ENCODE data around the gene DZIP1. TPM values are rescaled to one million over a fixed set of nuclear protein-coding genes. Genes with fewer than 3 reads are reported as not detected.

The DZIP1 gene
- total and polyA plus RNA-seq, 2 donors (not counting 1 experiment from before 2014, with no cell fraction given) = not detected

DNA sequence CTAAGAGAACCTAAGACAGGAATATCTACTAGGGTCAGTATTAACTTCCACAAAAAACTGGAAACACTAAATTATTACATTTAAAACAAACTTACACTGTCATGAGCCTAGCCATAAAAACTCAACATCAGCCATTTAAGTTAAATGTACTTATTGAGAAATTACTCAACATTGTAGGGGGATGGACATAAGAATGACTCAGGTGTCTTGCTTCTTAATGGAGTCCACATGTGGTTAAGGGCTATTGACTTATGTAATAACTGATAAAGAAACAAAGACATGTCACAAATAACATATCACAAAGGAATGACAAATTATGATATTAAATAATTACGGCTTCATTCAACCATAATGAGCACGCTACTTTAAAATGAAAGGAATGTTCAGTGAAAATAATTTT is 55.8 kb downstream of the DZIP1 start:
- H3K27ac Mint-ChIP-seq = no peak overlapping the region
- WGBS (ENCODE audit: insufficient coverage) = no CpG with 5 or more reads among the region's 2 CpGs
- intact Hi-C loops (cut with micrococcal nuclease) = no loop called here
- H3K4me3 Mint-ChIP-seq = no peak overlapping the region
- POLR2A ChIA-PET = no interaction called here
- H3K9me3 Mint-ChIP-seq (ENCODE audit: insufficient read depth) = no peaks in the 10 kb centered on the region
- no peak overlapping the region for H2AFZ ChIP-seq (ENCODE audit: insufficient read depth, low read depth, low read length, poor library complexity, severe bottlenecking)
- no peaks in the 10 kb centered on the region for H3K79me2 ChIP-seq (ENCODE audit: control insufficient read depth, insufficient read depth, low read length)
- no peaks in the 10 kb centered on the region for H3K4me1 ChIP-seq (ENCODE audit: control insufficient read depth in 2 of 2, insufficient read depth in 2 of 2, low read length in 2 of 2)
- H3K27me3 ChIP-seq (replicated peaks in 1 of 4; ENCODE audit: control extremely low read depth in 1 of 4, control insufficient read depth in 3 of 4, insufficient read depth in 4 of 4, low read length in 3 of 4) = peaks cover 0 to 6% (median 2%) of the 10 kb centered on the region in 4 experiments
- no peak for ATAC-seq (ENCODE audit: low read depth)
- H3K36me3 ChIP-seq (replicated peaks in 1 of 2; ENCODE audit: control extremely low read depth in 1 of 2, control insufficient read depth in 1 of 2, extremely low read depth in 1 of 2, insufficient read depth in 2 of 2, low read length in 1 of 2) = no peaks in the 10 kb centered on the region
- H3K4me2 ChIP-seq (replicated peaks; ENCODE audit: low read depth, low read length, poor library complexity, severe bottlenecking) = no peak overlapping the region
- H3K27ac ChIP-seq (ENCODE audit: low read length in 2 of 2) = no peak overlapping the region
- peaks cover 14% of the 10 kb centered on the region for H3K27me3 Mint-ChIP-seq
- no peak for DNase-seq
- CTCF ChIA-PET = no interaction called here
- H3K4me1 Mint-ChIP-seq = no peaks in the 10 kb centered on the region
- no peaks in the 10 kb centered on the region for H3K9me3 ChIP-seq (ENCODE audit: control extremely low read depth in 1 of 3, control insufficient read depth in 2 of 3, insufficient read depth in 1 of 3, low read length in 2 of 3)
- H3K9ac ChIP-seq (ENCODE audit: low read length) = no peak overlapping the region
- no peak overlapping the region for H3K4me3 ChIP-seq (ENCODE audit: control extremely low read depth in 1 of 5, extremely low read depth in 1 of 5, insufficient read depth in 1 of 5, low read depth in 2 of 5, low read length in 4 of 5)
- TF ChIP-seq EZH2 (IDR thresholded peaks at IDR 0.05; ENCODE audit: borderline replicate concordance, insufficient read depth, low read depth, low read length, poor library complexity, severe bottlenecking) = no peak
- TF ChIP-seq, protein P1, sequence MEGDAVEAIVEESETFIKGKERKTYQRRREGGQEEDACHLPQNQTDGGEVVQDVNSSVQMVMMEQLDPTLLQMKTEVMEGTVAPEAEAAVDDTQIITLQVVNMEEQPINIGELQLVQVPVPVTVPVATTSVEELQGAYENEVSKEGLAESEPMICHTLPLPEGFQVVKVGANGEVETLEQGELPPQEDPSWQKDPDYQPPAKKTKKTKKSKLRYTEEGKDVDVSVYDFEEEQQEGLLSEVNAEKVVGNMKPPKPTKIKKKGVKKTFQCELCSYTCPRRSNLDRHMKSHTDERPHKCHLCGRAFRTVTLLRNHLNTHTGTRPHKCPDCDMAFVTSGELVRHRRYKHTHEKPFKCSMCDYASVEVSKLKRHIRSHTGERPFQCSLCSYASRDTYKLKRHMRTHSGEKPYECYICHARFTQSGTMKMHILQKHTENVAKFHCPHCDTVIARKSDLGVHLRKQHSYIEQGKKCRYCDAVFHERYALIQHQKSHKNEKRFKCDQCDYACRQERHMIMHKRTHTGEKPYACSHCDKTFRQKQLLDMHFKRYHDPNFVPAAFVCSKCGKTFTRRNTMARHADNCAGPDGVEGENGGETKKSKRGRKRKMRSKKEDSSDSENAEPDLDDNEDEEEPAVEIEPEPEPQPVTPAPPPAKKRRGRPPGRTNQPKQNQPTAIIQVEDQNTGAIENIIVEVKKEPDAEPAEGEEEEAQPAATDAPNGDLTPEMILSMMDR (IDR thresholded peaks at IDR 0.05) = no peak
- H4K20me1 ChIP-seq (ENCODE audit: control insufficient read depth, insufficient read depth, low read length, poor library complexity, severe bottlenecking) = no peaks in the 10 kb centered on the region

DNA sequence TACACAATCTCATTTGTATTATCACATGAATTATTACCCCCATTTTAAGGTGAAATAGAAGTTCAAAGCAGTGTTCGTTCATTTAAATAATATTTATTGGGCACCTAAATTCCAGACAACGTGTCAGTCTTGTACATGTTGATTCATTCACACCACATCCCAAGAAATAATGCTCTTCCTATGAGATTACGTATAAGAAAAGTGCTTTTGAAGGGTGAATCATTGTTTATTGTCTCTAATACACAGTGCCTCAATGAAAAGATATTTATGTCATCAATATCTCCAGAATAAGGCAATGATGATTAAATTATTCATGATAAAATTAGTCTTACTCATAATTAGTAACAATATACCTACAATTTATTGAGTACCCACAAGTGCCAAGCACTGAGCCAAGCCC is 56.4 kb downstream of the DZIP1 start:
- intact Hi-C loops (cut with micrococcal nuclease) = no loop called here
- H4K20me1 ChIP-seq (ENCODE audit: control insufficient read depth, insufficient read depth, low read length, poor library complexity, severe bottlenecking) = no peaks in the 10 kb centered on the region
- H3K4me1 Mint-ChIP-seq = no peaks in the 10 kb centered on the region
- H3K79me2 ChIP-seq (ENCODE audit: control insufficient read depth, insufficient read depth, low read length) = no peaks in the 10 kb centered on the region
- H3K27ac ChIP-seq (ENCODE audit: low read length in 2 of 2) = no peak overlapping the region
- DNase-seq = no peak
- peaks cover 0 to 6% (median 2%) of the 10 kb centered on the region in 4 experiments for H3K27me3 ChIP-seq (replicated peaks in 1 of 4; ENCODE audit: control extremely low read depth in 1 of 4, control insufficient read depth in 3 of 4, insufficient read depth in 4 of 4, low read length in 3 of 4)
- no peak for ATAC-seq (ENCODE audit: low read depth)
- ChIA-PET POLR2A (no interaction called here), CTCF (no interaction called here)
- WGBS (ENCODE audit: insufficient coverage) = no CpG with 5 or more reads among the region's 3 CpGs
- H3K4me2 ChIP-seq (replicated peaks; ENCODE audit: low read depth, low read length, poor library complexity, severe bottlenecking) = no peak overlapping the region
- H3K36me3 ChIP-seq (replicated peaks in 1 of 2; ENCODE audit: control extremely low read depth in 1 of 2, control insufficient read depth in 1 of 2, extremely low read depth in 1 of 2, insufficient read depth in 2 of 2, low read length in 1 of 2) = no peaks in the 10 kb centered on the region
- peaks cover 14% of the 10 kb centered on the region for H3K27me3 Mint-ChIP-seq
- H3K9me3 Mint-ChIP-seq (ENCODE audit: insufficient read depth) = no peaks in the 10 kb centered on the region
- H3K9me3 ChIP-seq (ENCODE audit: control extremely low read depth in 1 of 3, control insufficient read depth in 2 of 3, insufficient read depth in 1 of 3, low read length in 2 of 3) = no peaks in the 10 kb centered on the region
- H3K4me3 Mint-ChIP-seq = no peak overlapping the region
- H3K4me1 ChIP-seq (ENCODE audit: control insufficient read depth in 2 of 2, insufficient read depth in 2 of 2, low read length in 2 of 2) = no peaks in the 10 kb centered on the region
- no peak overlapping the region for H2AFZ ChIP-seq (ENCODE audit: insufficient read depth, low read depth, low read length, poor library complexity, severe bottlenecking)
- no peak overlapping the region for H3K27ac Mint-ChIP-seq
- no peak overlapping the region for H3K4me3 ChIP-seq (ENCODE audit: control extremely low read depth in 1 of 5, extremely low read depth in 1 of 5, insufficient read depth in 1 of 5, low read depth in 2 of 5, low read length in 4 of 5)
- TF ChIP-seq EZH2 (IDR thresholded peaks at IDR 0.05; ENCODE audit: borderline replicate concordance, insufficient read depth, low read depth, low read length, poor library complexity, severe bottlenecking) = no peak
- TF ChIP-seq, protein P1 (IDR thresholded peaks at IDR 0.05) = no peak
- H3K9ac ChIP-seq (ENCODE audit: low read length) = no peak overlapping the region
